ENCODE results near the gene ATN1.

DNA sequence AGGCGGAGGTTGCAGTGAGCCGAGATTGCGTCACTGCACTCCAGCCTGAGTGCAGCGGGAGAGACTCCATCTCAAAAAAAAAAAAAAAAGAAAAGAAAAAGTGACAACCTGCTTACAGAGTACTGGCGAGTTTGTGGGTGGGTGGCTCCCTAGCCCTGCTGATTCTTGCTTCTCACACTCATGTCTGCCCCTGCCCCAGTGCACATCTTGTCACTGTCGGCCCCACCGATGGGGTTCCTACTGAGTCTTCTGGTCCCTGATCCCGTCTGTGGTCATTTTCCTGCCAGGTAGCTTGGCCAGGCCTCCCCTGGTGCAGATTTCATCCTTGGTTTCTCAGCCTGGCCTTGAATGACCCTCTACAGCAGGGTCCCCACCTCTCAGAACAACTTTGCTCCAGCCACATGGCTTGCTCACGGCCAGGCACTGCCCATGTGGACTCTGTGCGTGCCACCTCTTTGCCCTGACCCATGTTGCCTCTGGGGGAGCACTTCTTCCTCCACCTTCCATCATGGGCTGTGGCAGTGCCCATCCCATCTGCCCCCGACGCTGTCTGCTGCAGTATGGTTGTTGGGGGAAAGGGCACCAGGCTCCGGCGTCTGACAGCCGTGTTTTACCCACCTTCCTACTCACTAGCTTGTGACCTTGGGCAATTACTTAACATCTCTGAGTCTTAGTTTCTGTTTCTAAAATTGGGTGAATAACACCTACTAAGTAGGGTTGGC lies 21.3 kb downstream of the ATN1 start:
- TF ChIP-seq, protein P1, sequence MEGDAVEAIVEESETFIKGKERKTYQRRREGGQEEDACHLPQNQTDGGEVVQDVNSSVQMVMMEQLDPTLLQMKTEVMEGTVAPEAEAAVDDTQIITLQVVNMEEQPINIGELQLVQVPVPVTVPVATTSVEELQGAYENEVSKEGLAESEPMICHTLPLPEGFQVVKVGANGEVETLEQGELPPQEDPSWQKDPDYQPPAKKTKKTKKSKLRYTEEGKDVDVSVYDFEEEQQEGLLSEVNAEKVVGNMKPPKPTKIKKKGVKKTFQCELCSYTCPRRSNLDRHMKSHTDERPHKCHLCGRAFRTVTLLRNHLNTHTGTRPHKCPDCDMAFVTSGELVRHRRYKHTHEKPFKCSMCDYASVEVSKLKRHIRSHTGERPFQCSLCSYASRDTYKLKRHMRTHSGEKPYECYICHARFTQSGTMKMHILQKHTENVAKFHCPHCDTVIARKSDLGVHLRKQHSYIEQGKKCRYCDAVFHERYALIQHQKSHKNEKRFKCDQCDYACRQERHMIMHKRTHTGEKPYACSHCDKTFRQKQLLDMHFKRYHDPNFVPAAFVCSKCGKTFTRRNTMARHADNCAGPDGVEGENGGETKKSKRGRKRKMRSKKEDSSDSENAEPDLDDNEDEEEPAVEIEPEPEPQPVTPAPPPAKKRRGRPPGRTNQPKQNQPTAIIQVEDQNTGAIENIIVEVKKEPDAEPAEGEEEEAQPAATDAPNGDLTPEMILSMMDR (IDR thresholded peaks at IDR 0.05; ENCODE audit: control extremely low read depth in 1 of 3, insufficient read depth in 1 of 3, low read depth in 1 of 3, low read length in 3 of 3), result peak in 1 of 3 experiments; percentile 40; a peak in 1 of 4 replicates
- no peak for TF ChIP-seq POLR2A (IDR thresholded peaks at IDR 0.05; ENCODE audit: control extremely low read depth in 1 of 2, low read depth in 2 of 2, low read length in 2 of 2)
- TF ChIP-seq, protein P2, sequence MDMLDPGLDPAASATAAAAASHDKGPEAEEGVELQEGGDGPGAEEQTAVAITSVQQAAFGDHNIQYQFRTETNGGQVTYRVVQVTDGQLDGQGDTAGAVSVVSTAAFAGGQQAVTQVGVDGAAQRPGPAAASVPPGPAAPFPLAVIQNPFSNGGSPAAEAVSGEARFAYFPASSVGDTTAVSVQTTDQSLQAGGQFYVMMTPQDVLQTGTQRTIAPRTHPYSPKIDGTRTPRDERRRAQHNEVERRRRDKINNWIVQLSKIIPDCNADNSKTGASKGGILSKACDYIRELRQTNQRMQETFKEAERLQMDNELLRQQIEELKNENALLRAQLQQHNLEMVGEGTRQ (IDR thresholded peaks at IDR 0.05; ENCODE audit: low read length), result no peak
- no peak for TF ChIP-seq POLR2AphosphoS5 (IDR thresholded peaks at IDR 0.05; ENCODE audit: low read depth, low read length)
- TF ChIP-seq MAFK (IDR thresholded peaks at IDR 0.05; ENCODE audit: low read depth, low read length), result no peak
- no peak for TF ChIP-seq SP1 (IDR thresholded peaks at IDR 0.05; ENCODE audit: low read depth, low read length)
- TF ChIP-seq, protein P3, sequence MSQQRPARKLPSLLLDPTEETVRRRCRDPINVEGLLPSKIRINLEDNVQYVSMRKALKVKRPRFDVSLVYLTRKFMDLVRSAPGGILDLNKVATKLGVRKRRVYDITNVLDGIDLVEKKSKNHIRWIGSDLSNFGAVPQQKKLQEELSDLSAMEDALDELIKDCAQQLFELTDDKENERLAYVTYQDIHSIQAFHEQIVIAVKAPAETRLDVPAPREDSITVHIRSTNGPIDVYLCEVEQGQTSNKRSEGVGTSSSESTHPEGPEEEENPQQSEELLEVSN (IDR thresholded peaks at IDR 0.05), result no peak
- TF ChIP-seq NRF1 (IDR thresholded peaks at IDR 0.05; ENCODE audit: low read depth, low read length), result no peak
- TF ChIP-seq TCF12 (IDR thresholded peaks at IDR 0.05; ENCODE audit: low read depth, low read length), result no peak
- TF ChIP-seq EZH2 (IDR thresholded peaks at IDR 0.05; ENCODE audit: low read depth, low read length, severe bottlenecking), result no peak
- no peak for TF ChIP-seq CEBPB (IDR thresholded peaks at IDR 0.05; ENCODE audit: low read depth, low read length)
- TF ChIP-seq KDM1A (IDR thresholded peaks at IDR 0.05; ENCODE audit: borderline replicate concordance, low read length), result no peak
- TF ChIP-seq JUND (IDR thresholded peaks at IDR 0.05; ENCODE audit: low read length), result no peak

Measured in H1 (cell line).